Measurements from ENCODE around the gene VARS2. TPM values are rescaled to one million over a fixed set of nuclear protein-coding genes. Genes with fewer than 3 reads are reported as not detected.

The VARS2 gene
- total RNA-seq, 1 donor from 2014 or later, result 47.0 TPM

DNA sequence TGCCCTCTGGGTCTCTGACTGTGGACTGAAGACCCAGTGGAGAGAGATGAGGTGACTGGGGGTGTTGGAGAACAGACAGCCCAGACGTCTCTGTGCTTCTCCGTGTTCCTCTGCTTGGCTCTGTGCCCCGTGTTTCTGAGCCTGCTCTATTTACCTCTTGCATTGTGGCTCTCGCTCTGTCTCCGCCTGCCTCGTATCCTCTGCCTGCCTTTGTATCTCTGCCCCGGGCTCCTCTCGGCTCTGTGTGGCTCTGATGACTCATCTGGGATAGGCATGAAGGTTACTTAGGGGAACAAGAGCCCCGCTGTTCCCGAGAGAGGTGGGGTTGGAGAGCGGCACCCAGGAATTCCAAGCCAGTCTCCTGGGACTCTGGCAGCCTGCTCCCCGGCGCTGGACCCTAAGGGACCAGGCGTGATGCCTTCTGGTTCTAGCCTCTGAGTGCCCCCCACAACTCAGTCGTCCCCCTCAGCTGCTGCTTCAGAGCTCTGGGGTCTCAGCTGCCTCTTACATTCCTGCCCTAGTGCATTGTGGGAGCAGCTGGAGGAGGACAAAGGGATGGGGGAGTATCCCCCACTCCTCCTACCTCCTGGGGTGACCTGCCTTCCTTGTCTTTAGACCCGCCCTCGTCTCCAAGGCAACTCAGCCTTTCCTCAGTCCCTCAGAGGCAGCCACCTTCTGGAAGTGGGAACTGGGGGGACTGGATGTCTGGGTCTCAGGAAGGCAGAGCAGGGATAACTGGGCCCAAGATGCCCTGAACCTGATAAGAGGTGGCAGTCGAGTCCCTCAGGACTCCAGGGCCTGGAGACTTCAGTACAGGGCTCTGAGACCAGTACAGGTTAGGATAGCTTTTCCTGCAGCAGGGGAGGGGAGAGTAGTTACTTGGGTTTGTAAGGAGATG lies 27.8 kb upstream of the VARS2 start:
- DNase-seq, result peak; percentile 38

DNA sequence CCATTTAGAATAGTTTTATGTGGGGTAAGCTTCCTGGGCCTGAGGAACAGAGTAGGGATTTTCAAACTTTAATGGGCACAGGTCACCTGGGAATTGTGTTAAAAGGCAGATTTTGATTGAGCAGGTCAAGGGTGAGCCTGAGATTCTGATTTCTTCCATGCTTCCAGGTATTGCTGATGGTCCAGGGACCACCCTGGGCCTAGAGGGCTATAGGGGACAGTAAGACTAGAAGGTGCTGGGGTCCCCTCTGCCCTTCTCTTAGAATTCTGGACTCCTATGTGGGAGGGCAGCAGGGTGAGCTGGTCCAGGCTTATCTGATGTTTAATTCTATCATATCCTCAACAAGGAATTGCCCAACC lies 27.2 kb upstream of the VARS2 start:
- Mint-ChIP-seq H3K4me1 (ENCODE audit: low read depth, unreplicated experiment) (peaks cover 40% of the 10 kb centered on the region), H3K27me3 (ENCODE audit: unreplicated experiment) (peaks cover 17% of the 10 kb centered on the region), H3K9me3 (ENCODE audit: unreplicated experiment) (peaks cover 9% of the 10 kb centered on the region), H3K4me3 (ENCODE audit: unreplicated experiment) (peak overlapping the region; percentile 88), H3K27ac (ENCODE audit: unreplicated experiment) (peak overlapping the region; percentile 90), H3K36me3 (ENCODE audit: unreplicated experiment) (no peaks in the 10 kb centered on the region)
- no peak for DNase-seq
- TF ChIP-seq, protein P1, sequence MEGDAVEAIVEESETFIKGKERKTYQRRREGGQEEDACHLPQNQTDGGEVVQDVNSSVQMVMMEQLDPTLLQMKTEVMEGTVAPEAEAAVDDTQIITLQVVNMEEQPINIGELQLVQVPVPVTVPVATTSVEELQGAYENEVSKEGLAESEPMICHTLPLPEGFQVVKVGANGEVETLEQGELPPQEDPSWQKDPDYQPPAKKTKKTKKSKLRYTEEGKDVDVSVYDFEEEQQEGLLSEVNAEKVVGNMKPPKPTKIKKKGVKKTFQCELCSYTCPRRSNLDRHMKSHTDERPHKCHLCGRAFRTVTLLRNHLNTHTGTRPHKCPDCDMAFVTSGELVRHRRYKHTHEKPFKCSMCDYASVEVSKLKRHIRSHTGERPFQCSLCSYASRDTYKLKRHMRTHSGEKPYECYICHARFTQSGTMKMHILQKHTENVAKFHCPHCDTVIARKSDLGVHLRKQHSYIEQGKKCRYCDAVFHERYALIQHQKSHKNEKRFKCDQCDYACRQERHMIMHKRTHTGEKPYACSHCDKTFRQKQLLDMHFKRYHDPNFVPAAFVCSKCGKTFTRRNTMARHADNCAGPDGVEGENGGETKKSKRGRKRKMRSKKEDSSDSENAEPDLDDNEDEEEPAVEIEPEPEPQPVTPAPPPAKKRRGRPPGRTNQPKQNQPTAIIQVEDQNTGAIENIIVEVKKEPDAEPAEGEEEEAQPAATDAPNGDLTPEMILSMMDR (IDR thresholded peaks at IDR 0.05; ENCODE audit: partially characterized antibody, unreplicated experiment), result no peak

More for the DNA sequence above, 27.8 kb upstream of the VARS2 start:
- Mint-ChIP-seq H3K36me3 (ENCODE audit: unreplicated experiment) (no peaks in the 10 kb centered on the region), H3K27ac (ENCODE audit: unreplicated experiment) (peak overlapping the region; percentile 90), H3K4me3 (ENCODE audit: unreplicated experiment) (peak overlapping the region; percentile 88), H3K9me3 (ENCODE audit: unreplicated experiment) (peaks cover 15% of the 10 kb centered on the region), H3K4me1 (ENCODE audit: low read depth, unreplicated experiment) (peaks cover 46% of the 10 kb centered on the region), H3K27me3 (ENCODE audit: unreplicated experiment) (peaks cover 21% of the 10 kb centered on the region)
- TF ChIP-seq, protein P1 (IDR thresholded peaks at IDR 0.05; ENCODE audit: partially characterized antibody, unreplicated experiment), result no peak

DNA sequence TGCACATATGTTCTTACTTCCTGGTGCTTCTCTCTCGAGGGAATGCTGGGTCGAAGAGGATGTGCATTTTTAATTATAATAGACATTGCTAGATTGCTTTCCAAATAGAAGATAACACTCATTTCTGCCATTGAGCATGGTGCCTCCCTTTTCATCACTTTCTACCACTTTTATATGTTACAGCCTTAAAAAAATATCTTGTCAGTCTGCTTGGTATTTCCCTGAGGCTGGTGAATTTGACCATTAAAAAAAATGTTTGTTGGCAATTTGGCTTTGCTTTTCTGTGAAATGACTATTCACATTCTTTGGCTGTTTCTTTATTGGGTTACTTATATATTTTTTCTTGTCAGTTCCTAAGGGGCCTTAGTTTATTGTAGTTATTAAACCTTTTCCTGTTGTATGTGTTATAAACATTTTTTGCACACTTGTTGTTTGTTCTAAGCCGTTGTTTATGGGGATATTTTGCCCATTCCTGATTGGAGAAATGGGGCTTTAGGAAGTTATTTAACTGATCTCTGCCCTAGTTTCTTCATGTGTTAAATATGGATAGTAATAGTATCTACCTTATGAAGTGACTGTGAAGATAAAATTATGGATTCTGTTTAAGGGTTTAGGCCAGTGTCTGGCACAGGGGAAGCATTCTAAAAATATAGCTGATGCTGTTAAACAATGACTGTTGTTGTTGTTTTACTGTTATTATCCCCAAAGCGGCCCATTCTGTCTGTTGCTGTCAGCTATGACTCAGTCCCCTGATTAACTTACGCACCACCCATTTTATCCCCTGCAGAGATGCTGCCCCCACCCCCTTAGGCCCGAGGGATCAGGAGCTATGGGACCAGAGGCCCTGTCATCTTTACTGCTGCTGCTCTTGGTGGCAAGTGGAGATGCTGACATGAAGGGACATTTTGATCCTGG lies 25.9 kb upstream of the VARS2 start:
- H3K27ac Mint-ChIP-seq (ENCODE audit: unreplicated experiment), result no peak overlapping the region
- peaks cover 31% of the 10 kb centered on the region for H3K4me1 Mint-ChIP-seq (ENCODE audit: low read depth, unreplicated experiment)
- peaks cover 10% of the 10 kb centered on the region for H3K9me3 Mint-ChIP-seq (ENCODE audit: unreplicated experiment)
- H3K4me3 Mint-ChIP-seq (ENCODE audit: unreplicated experiment), result peak overlapping the region; percentile 2
- peaks cover 19% of the 10 kb centered on the region for H3K27me3 Mint-ChIP-seq (ENCODE audit: unreplicated experiment)
- no peak for DNase-seq
- H3K36me3 Mint-ChIP-seq (ENCODE audit: unreplicated experiment), result peaks cover 5% of the 10 kb centered on the region
- TF ChIP-seq, protein P1 (IDR thresholded peaks at IDR 0.05; ENCODE audit: partially characterized antibody, unreplicated experiment), result no peak

DNA sequence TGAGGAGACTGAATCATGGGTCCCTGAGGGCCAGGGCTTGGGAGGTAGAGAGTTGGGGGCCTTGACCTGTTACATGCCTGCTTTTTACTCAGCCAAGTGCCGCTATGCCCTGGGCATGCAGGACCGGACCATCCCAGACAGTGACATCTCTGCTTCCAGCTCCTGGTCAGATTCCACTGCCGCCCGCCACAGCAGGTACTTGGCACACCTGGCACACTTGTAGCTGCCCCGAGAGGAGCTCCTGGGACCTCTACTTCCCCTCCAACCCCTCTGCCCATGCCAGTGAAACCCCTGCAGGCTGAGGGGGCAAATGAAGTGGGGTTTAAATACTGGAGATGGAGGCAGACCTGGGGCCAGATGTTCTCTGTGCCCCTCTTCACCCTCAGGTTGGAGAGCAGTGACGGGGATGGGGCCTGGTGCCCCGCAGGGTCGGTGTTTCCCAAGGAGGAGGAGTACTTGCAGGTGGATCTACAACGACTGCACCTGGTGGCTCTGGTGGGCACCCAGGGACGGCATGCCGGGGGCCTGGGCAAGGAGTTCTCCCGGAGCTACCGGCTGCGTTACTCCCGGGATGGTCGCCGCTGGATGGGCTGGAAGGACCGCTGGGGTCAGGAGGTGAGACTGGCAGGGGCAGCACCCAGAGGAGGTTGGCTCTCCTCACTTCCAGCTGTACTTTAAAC lies 25.1 kb upstream of the VARS2 start:
- H3K27me3 Mint-ChIP-seq (ENCODE audit: unreplicated experiment), result peaks cover 19% of the 10 kb centered on the region
- H3K4me3 Mint-ChIP-seq (ENCODE audit: unreplicated experiment), result no peak overlapping the region

More for the DNA sequence above, 25.1 kb upstream of the VARS2 start:
- TF ChIP-seq, protein P1 (IDR thresholded peaks at IDR 0.05; ENCODE audit: partially characterized antibody, unreplicated experiment), result no peak
- Mint-ChIP-seq H3K4me1 (ENCODE audit: low read depth, unreplicated experiment) (peaks cover 26% of the 10 kb centered on the region), H3K36me3 (ENCODE audit: unreplicated experiment) (peaks cover 5% of the 10 kb centered on the region), H3K27ac (ENCODE audit: unreplicated experiment) (no peak overlapping the region), H3K9me3 (ENCODE audit: unreplicated experiment) (peaks cover 10% of the 10 kb centered on the region)
- no peak for DNase-seq
